Upper lobe of left lung (tissue), 6 donors: ENCODE data around the gene TTC9B. TPM values are rescaled to one million over a fixed set of nuclear protein-coding genes. Genes with fewer than 3 reads are reported as not detected.

Experiments
- ATAC-seq, 2 donors: fragments of 200-7000 bp; cut with Tn5 transposase; one replicate each; pipeline ENCODE4 v1.9.1; 2022; ENCODE audit warnings: mild to moderate bottlenecking in 2 of 2, moderate library complexity in 2 of 2; ENCODE audit not compliant: low FRiP score in 2 of 2
- DNase-seq, 2 donors: peaks; one replicate each; pipeline ENCODE4 v3.0.0-alpha.2; 2019 to 2020
- H3K27ac ChIP-seq, 4 donors: fragments of 200-600 bp; sonication (generic); one replicate each; pipeline ENCODE4 v1.5.1; 2016 to 2019
- H3K27me3 ChIP-seq, 4 donors: fragments of 200-600 bp; sonication (generic); one replicate each; pipeline ENCODE4 v1.5.1; 2017 to 2019
- H3K36me3 ChIP-seq, 4 donors: fragments of 200-600 bp; sonication (generic); one replicate each; pipeline ENCODE4 v1.5.1; 2016 to 2019
- H3K4me1 ChIP-seq, 4 donors: fragments of 200-600 bp; sonication (generic); one replicate each; pipeline ENCODE4 v1.5.1; 2018 to 2019
- H3K4me3 ChIP-seq, 4 donors: fragments of 200-600 bp; sonication (generic); one replicate each; pipeline ENCODE4 v1.5.1; 2017 to 2019; ENCODE audit warnings: mild to moderate bottlenecking in 2 of 4, moderate library complexity in 1 of 4
- H3K9me3 ChIP-seq, 4 donors: fragments of 200-600 bp; sonication (generic); one replicate each; pipeline ENCODE4 v1.5.1; 2018 to 2019
- CTCF ChIP-seq, 6 experiments: fragments of 450-650 bp in 4 of 6; fragments of 200-600 bp in 2 of 6; sonication (generic) in 2 of 6; IDR thresholded peaks; one replicate each; pipeline ENCODE4 v1.5.1; 2016 to 2019; ENCODE audit warnings: antibody characterized with exemption in 6 of 6
- EP300 ChIP-seq, 4 donors: sonication (generic); formaldehyde crosslinking; IDR thresholded peaks; one replicate each; pipeline ENCODE4 v1.5.1; 2017; ENCODE audit warnings: antibody characterized with exemption in 4 of 4, control low read depth in 2 of 4
- POLR2A ChIP-seq, 4 donors: fragments of 450-650 bp; IDR thresholded peaks; one replicate each; pipeline ENCODE4 v1.5.1; 2016 to 2017; ENCODE audit warnings: antibody characterized with exemption in 4 of 4, mild to moderate bottlenecking in 2 of 4
- POLR2AphosphoS5 ChIP-seq, 2 donors: sonication (generic); formaldehyde crosslinking; IDR thresholded peaks; one replicate each; pipeline ENCODE4 v1.5.1; 2017; ENCODE audit warnings: antibody characterized with exemption in 2 of 2
- WGBS, 2 donors: methylation state at CpG; one replicate each; pipeline ENCODE4 v1.1.5; 2017 to 2018; 5-methylcytosine and 5-hydroxymethylcytosine counted together
- total RNA-seq, 6 donors: library from RNA; depleted of rRNA in 4 of 6; stranded (reverse); fragments of >200 nt in 4 of 6; gene quantifications; one replicate each; pipeline versions ENCODE4 v1.1.0 to v1.2.1, GENCODE V29; 2016 to 2021
- donor health status: DM: no; HTN: no; CAD: no; lungs with moderate emphysema.
- donor health status: DM: no; HTN: yes; CAD: no; lungs with severe emphysema.

Gene TTC9B
- total RNA-seq, 6 donors from 2014 or later, result not detected

GRCh38 chr19:40235238-40236025, 17.2 kb upstream of the TTC9B start:
- WGBS, 2 donors, result 94 to 98% methylated on average over 7 to 23 of the region's 30 CpGs
- Histone ChIP-seq H3K36me3 (peaks cover 23 to 79% (median 73%) of the 10 kb centered on the region in 4 donors), H3K4me1 (peaks cover 8 to 14% (median 12%) of the 10 kb centered on the region in 4 donors), H3K27ac (no peak overlapping the region), H3K27me3 (no peaks in the 10 kb centered on the region), H3K9me3 (no peaks in the 10 kb centered on the region), H3K4me3 (no peak overlapping the region)
- TF ChIP-seq POLR2A (IDR thresholded peaks at IDR 0.05) (no peak), EP300 (IDR thresholded peaks at IDR 0.05) (no peak), CTCF (IDR thresholded peaks at IDR 0.05) (no peak), POLR2AphosphoS5 (IDR thresholded peaks at IDR 0.05) (no peak)
- ATAC-seq (no peak), DNase-seq (peak in 1 of 2 donors; percentile 80)

- WGBS, 2 donors, result 87 to 89% methylated on average over 10 to 22 of the region's 22 CpGs
- peaks cover 18 to 71% (median 65%) of the 10 kb centered on the region in 4 donors for H3K36me3 ChIP-seq
- TF ChIP-seq EP300 (IDR thresholded peaks at IDR 0.05) (no peak), POLR2AphosphoS5 (IDR thresholded peaks at IDR 0.05) (no peak), CTCF (IDR thresholded peaks at IDR 0.05) (no peak), POLR2A (IDR thresholded peaks at IDR 0.05) (no peak)
- H3K9me3 ChIP-seq, result no peaks in the 10 kb centered on the region
- H3K27ac ChIP-seq, result no peak overlapping the region
- H3K4me3 ChIP-seq, result no peak overlapping the region
- H3K27me3 ChIP-seq, result no peaks in the 10 kb centered on the region
- H3K4me1 ChIP-seq, result peaks cover 8 to 14% (median 12%) of the 10 kb centered on the region in 4 donors
- no peak for ATAC-seq
- DNase-seq, result no peak
Observed at GRCh38 chr19:40234429-40235237, 16.4 kb upstream of the TTC9B start.

- H3K4me1 ChIP-seq, result peaks cover 8 to 14% (median 12%) of the 10 kb centered on the region in 4 donors
- 94 to 96% methylated on average over 15 to 16 of the region's 20 CpGs for WGBS, 2 donors
- no peak overlapping the region for H3K4me3 ChIP-seq
- H3K27me3 ChIP-seq, result no peaks in the 10 kb centered on the region
- peak in 1 of 2 donors; percentile 65 for DNase-seq
- H3K27ac ChIP-seq, result no peak overlapping the region
- peaks cover 17 to 63% (median 60%) of the 10 kb centered on the region in 4 donors for H3K36me3 ChIP-seq
- ATAC-seq, result no peak
- H3K9me3 ChIP-seq, result no peaks in the 10 kb centered on the region
- TF ChIP-seq POLR2A (IDR thresholded peaks at IDR 0.05) (no peak), EP300 (IDR thresholded peaks at IDR 0.05) (no peak), POLR2AphosphoS5 (IDR thresholded peaks at IDR 0.05) (no peak), CTCF (IDR thresholded peaks at IDR 0.05) (no peak)
Observed at GRCh38 chr19:40233811-40234389, 15.7 kb upstream of the TTC9B start.

- Histone ChIP-seq H3K27ac (no peak overlapping the region), H3K9me3 (no peaks in the 10 kb centered on the region), H3K27me3 (no peaks in the 10 kb centered on the region), H3K36me3 (peaks cover 16 to 56% (median 55%) of the 10 kb centered on the region in 4 donors), H3K4me1 (peaks cover 8 to 15% (median 12%) of the 10 kb centered on the region in 4 donors), H3K4me3 (no peak overlapping the region)
- DNase-seq, result peak in 1 of 2 donors; percentile 54
- no peak for TF ChIP-seq POLR2AphosphoS5 (IDR thresholded peaks at IDR 0.05)
- no peak for TF ChIP-seq EP300 (IDR thresholded peaks at IDR 0.05)
- TF ChIP-seq CTCF (IDR thresholded peaks at IDR 0.05), result no peak
- no peak for TF ChIP-seq POLR2A (IDR thresholded peaks at IDR 0.05)
- ATAC-seq, result peak in 1 of 2 donors; percentile 3
- whole genome bisulfite sequencing, 2 donors, result 88 to 93% methylated on average over 7 to 24 of the region's 25 CpGs
Observed at GRCh38 chr19:40232949-40233810, 15.0 kb upstream of the TTC9B start.
